GM23338 (cell line): ENCODE measurements around the gene WWC1. TPM values are rescaled to one million over a fixed set of nuclear protein-coding genes. Genes with fewer than 3 reads are reported as not detected.

Source experiments
- ATAC-seq: fragments of 200-7000 bp; cut with Tn5 transposase; 3 replicates; pipeline ENCODE4 v1.9.1; 2020
- DNase-seq: peaks from one replicate; pipeline ENCODE4 v3.0.0-alpha.2; 2015; ENCODE audit warnings: low spot score
- H2AFZ ChIP-seq: fragments of 200-600 bp; sonication (generic); 2 replicates; pipeline ENCODE4 v1.8.0; 2016; ENCODE audit warnings: antibody characterized with exemption, mild to moderate bottlenecking, moderate library complexity
- H3F3A ChIP-seq: fragments of 200-600 bp; sonication (generic); replicated peaks from 2 replicates; pipeline ENCODE4 v1.8.0; 2017; ENCODE audit warnings: antibody characterized with exemption, mixed run types, low read depth
- H3K27ac ChIP-seq: fragments of 200-600 bp; sonication (generic); 2 replicates; pipeline ENCODE4 v1.6.1; 2016; ENCODE audit warnings: low read depth
- H3K27me3 ChIP-seq: fragments of 200-600 bp; sonication (generic); 2 replicates; pipeline ENCODE4 v1.8.0; 2016; ENCODE audit warnings: mild to moderate bottlenecking, mixed run types, moderate library complexity; ENCODE audit not compliant: insufficient read depth
- H3K36me3 ChIP-seq: fragments of 200-600 bp; sonication (generic); 2 replicates; pipeline ENCODE4 v1.8.0; 2016; ENCODE audit warnings: mild to moderate bottlenecking; ENCODE audit not compliant: insufficient read depth
- H3K4me1 ChIP-seq: fragments of 200-600 bp; sonication (generic); 2 replicates; pipeline ENCODE4 v1.8.0; 2016; ENCODE audit warnings: mild to moderate bottlenecking, moderate library complexity; ENCODE audit not compliant: insufficient read depth
- H3K4me2 ChIP-seq: fragments of 200-600 bp; sonication (generic); 2 replicates; pipeline ENCODE4 v1.7.1; 2017; ENCODE audit warnings: mixed run types
- H3K4me3 ChIP-seq: fragments of 200-600 bp; sonication (generic); 2 replicates; pipeline ENCODE4 v1.6.1; 2016; ENCODE audit warnings: mixed run types
- H3K79me2 ChIP-seq: fragments of 200-600 bp; sonication (generic); replicated peaks from 2 replicates; pipeline ENCODE4 v1.8.0; 2017; ENCODE audit warnings: mild to moderate bottlenecking; ENCODE audit not compliant: insufficient read depth
- H3K9me2 ChIP-seq: fragments of 200-600 bp; sonication (generic); 2 replicates; pipeline ENCODE4 v1.8.0; 2017; ENCODE audit not compliant: insufficient read depth
- H4K20me1 ChIP-seq: fragments of 200-600 bp; sonication (generic); replicated peaks from 2 replicates; pipeline ENCODE4 v1.8.0; 2017; ENCODE audit warnings: mild to moderate bottlenecking; ENCODE audit not compliant: insufficient read depth
- H3K27ac Mint-ChIP-seq: 2 replicates; pipeline ENCODE4 v1.8.0; 2020; ENCODE audit warnings: inconsistent platforms, mild to moderate bottlenecking, moderate library complexity, mixed read lengths
- H3K27me3 Mint-ChIP-seq: 3 replicates; pipeline ENCODE4 v1.8.0; 2022; ENCODE audit warnings: low read depth, mild to moderate bottlenecking, moderate library complexity, mixed read lengths, inconsistent platforms; ENCODE audit not compliant: insufficient read depth, poor library complexity
- H3K36me3 Mint-ChIP-seq: 3 replicates; pipeline ENCODE4 v1.8.0; 2021; ENCODE audit warnings: low read depth, mild to moderate bottlenecking, inconsistent platforms, moderate library complexity, mixed read lengths
- H3K4me1 Mint-ChIP-seq: 3 replicates; pipeline ENCODE4 v1.8.0; 2020; ENCODE audit warnings: mild to moderate bottlenecking, inconsistent platforms, mixed read lengths
- H3K4me3 Mint-ChIP-seq: 3 replicates; pipeline ENCODE4 v1.8.0; 2021; ENCODE audit warnings: moderate library complexity, mild to moderate bottlenecking, inconsistent platforms, mixed read lengths
- H3K9me3 Mint-ChIP-seq: 3 replicates; pipeline ENCODE4 v1.8.0; 2020; ENCODE audit warnings: moderate library complexity, mild to moderate bottlenecking, inconsistent platforms, mixed read lengths
- CREB1 ChIP-seq: fragments of 250-450 bp; sonication (Bioruptor Pico); IDR thresholded peaks from 2 replicates; pipeline ENCODE4 v1.5.0; 2020; ENCODE audit warnings: low read depth, mild to moderate bottlenecking, moderate library complexity
- CTCF ChIP-seq, 2 experiments: fragments of 200-600 bp in 1 of 2; sonication (generic) in 1 of 2; conservative IDR thresholded peaks; 2 replicates each; pipeline versions ENCODE4 v1.5.1 to v1.6.1; 2016 to 2017; ENCODE audit warnings: antibody characterized with exemption in 2 of 2, low read depth in 2 of 2, mild to moderate bottlenecking in 2 of 2, moderate library complexity in 1 of 2
- ETS1 ChIP-seq: IDR thresholded peaks from 2 replicates; pipeline ENCODE4 v1.6.1; 2016; ENCODE audit warnings: antibody characterized with exemption
- EZH2phosphoT487 ChIP-seq: fragments of 200-600 bp; sonication (generic); IDR thresholded peaks from one replicate; pipeline ENCODE4 v1.8.1; 2018; ENCODE audit warnings: antibody characterized with exemption; ENCODE audit not compliant: unreplicated experiment
- JUNB ChIP-seq: IDR thresholded peaks from one replicate; pipeline ENCODE4 v1.6.1; 2016; ENCODE audit warnings: antibody characterized with exemption; ENCODE audit not compliant: unreplicated experiment
- STAT1 ChIP-seq: IDR thresholded peaks from one replicate; pipeline ENCODE4 v1.6.1; 2016; ENCODE audit warnings: antibody characterized with exemption; ENCODE audit not compliant: unreplicated experiment
- ZNF462 ChIP-seq: fragments of 250-450 bp; sonication (Bioruptor Pico); IDR thresholded peaks from 2 replicates; pipeline ENCODE4 v1.5.0; 2020; ENCODE audit warnings: mild to moderate bottlenecking, moderate library complexity
- polyA plus RNA-seq: library from polyadenylated mRNA; unstranded; fragments of >200 nt; fragmentation: Nextera tagmentation; extraction: Ambion mirVana; gene quantifications from 2 replicates; pipeline ENCODE4 v1.2.1, GENCODE V29; 2016
- total RNA-seq: library from RNA; depleted of rRNA; stranded (reverse); fragments of >200 nt; shearing (Covaris generic); gene quantifications from 2 replicates; pipeline ENCODE4 v1.2.3, GENCODE V29; 2014

The WWC1 gene
- total and polyA plus RNA-seq, 2 experiments from 2014 or later, result 25.4 to 27.8 TPM

- TF ChIP-seq ZNF462 (CRISPR knock-in tag) (no peak), JUNB (no peak), CTCF (conservative IDR thresholded peaks at IDR 0.05; ENCODE audit: low read depth in 2 of 2) (no peak), ETS1 (no peak), STAT1 (no peak)
Observed at GRCh38 chr5:168443533-168443932, 152.1 kb downstream of the WWC1 start (continued).

- no peaks in the 10 kb centered on the region for H3K79me2 ChIP-seq
- Mint-ChIP-seq H3K9me3 (no peaks in the 10 kb centered on the region), H3K36me3 (peaks cover 34% of the 10 kb centered on the region), H3K4me1 (no peaks in the 10 kb centered on the region), H3K4me3 (no peak overlapping the region), H3K27me3 (peaks cover 6% of the 10 kb centered on the region), H3K27ac (no peak overlapping the region)
- H3K36me3 ChIP-seq, result peaks cover 4% of the 10 kb centered on the region; the same call in 1 of the 2 replicates
- no peak overlapping the region for H3K4me3 ChIP-seq
- no peaks in the 10 kb centered on the region for H3K9me2 ChIP-seq
- TF ChIP-seq EZH2phosphoT487 (no peak), CREB1 (CRISPR knock-in tag) (no peak), ETS1 (no peak)
- H3K27me3 ChIP-seq, result no peaks in the 10 kb centered on the region
- no peak overlapping the region for H3K27ac ChIP-seq
- H3K4me2 ChIP-seq, result no peak overlapping the region
- no peak overlapping the region for H2AFZ ChIP-seq
- no peak for DNase-seq
- no peaks in the 10 kb centered on the region for H3K4me1 ChIP-seq
- no peaks in the 10 kb centered on the region; the same call in 1 of the 2 replicates for H4K20me1 ChIP-seq
- ATAC-seq, result no peak
- no peaks in the 10 kb centered on the region for H3F3A ChIP-seq
Observed at GRCh38 chr5:168443950-168444700, 152.7 kb downstream of the WWC1 start.
